HEK293T (cell line): ENCODE data around the gene MAPK6.

ENCODE experiments used
- ARNT ChIP-seq: fragments of 450-650 bp; IDR thresholded peaks from 2 replicates; pipeline ENCODE4 v1.6.1; 2017; ENCODE audit warnings: mild to moderate bottlenecking
- BHLHE40 ChIP-seq: fragments of 450-650 bp; IDR thresholded peaks from 2 replicates; pipeline ENCODE4 v1.6.1; 2016; ENCODE audit warnings: mild to moderate bottlenecking, moderate library complexity, borderline replicate concordance
- ELF4 ChIP-seq: fragments of 450-650 bp; IDR thresholded peaks from 2 replicates; pipeline ENCODE4 v1.6.1; 2017; ENCODE audit warnings: antibody characterized with exemption
- FOXK2 ChIP-seq: fragments of 450-650 bp; IDR thresholded peaks from 2 replicates; pipeline ENCODE4 v1.6.1; 2016; ENCODE audit warnings: mild to moderate bottlenecking
- FOXM1 ChIP-seq: fragments of 450-650 bp; IDR thresholded peaks from 2 replicates; pipeline ENCODE4 v1.6.1; 2017; ENCODE audit warnings: mild to moderate bottlenecking, borderline replicate concordance
- L3MBTL2 ChIP-seq: fragments of 450-650 bp; conservative IDR thresholded peaks from 2 replicates; pipeline ENCODE4 v1.6.1; 2016; ENCODE audit warnings: mild to moderate bottlenecking
- SP1 ChIP-seq: fragments of 450-650 bp; IDR thresholded peaks from 2 replicates; pipeline ENCODE4 v1.6.1; 2017
- SUZ12 ChIP-seq: fragments of 450-650 bp; IDR thresholded peaks from 2 replicates; pipeline ENCODE4 v1.6.1; 2016; ENCODE audit warnings: mild to moderate bottlenecking
- TARDBP ChIP-seq: fragments of 450-650 bp; IDR thresholded peaks from 2 replicates; pipeline ENCODE4 v1.6.1; 2016
- ZNF384 ChIP-seq: fragments of 450-650 bp; IDR thresholded peaks from 2 replicates; pipeline ENCODE4 v1.6.1; 2016
- TF ChIP-seq, protein P1 (sequence below): fragments of 450-650 bp; IDR thresholded peaks from 2 replicates; pipeline ENCODE4 v1.6.1; 2016

DNA sequence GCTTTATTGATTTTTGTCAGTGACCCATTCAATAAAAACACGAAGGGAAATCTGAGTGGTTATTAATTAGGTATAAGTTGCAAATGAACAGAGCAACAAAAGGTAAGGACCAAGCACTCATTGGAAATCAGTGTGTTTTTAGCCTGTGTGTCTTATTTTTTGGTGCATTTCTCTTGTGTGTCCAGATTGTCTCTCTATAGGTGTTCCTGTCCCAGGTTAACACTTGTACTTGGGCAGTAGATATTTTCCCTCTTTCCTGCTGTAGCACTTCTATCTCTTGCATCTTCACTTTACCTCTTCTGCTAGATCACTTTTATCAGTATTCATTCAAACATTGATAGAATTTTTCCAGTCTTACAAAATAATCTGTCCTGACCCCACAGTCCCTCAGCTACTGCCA lies 37.0 kb downstream of the MAPK6 start:
- no peak for TF ChIP-seq ELF4
- TF ChIP-seq, protein P1, sequence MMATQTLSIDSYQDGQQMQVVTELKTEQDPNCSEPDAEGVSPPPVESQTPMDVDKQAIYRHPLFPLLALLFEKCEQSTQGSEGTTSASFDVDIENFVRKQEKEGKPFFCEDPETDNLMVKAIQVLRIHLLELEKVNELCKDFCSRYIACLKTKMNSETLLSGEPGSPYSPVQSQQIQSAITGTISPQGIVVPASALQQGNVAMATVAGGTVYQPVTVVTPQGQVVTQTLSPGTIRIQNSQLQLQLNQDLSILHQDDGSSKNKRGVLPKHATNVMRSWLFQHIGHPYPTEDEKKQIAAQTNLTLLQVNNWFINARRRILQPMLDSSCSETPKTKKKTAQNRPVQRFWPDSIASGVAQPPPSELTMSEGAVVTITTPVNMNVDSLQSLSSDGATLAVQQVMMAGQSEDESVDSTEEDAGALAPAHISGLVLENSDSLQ = no peak
- TF ChIP-seq FOXK2 = no peak
- TF ChIP-seq SUZ12 = no peak
- TF ChIP-seq ZNF384 = no peak
- no peak for TF ChIP-seq BHLHE40
- TF ChIP-seq ARNT = no peak
- TF ChIP-seq SP1 = no peak
- TF ChIP-seq L3MBTL2 = no peak
- no peak for TF ChIP-seq FOXM1
- no peak for TF ChIP-seq TARDBP
